Measurements from ENCODE around the gene MTMR2. TPM values are rescaled to one million over a fixed set of nuclear protein-coding genes. Genes with fewer than 3 reads are reported as not detected.

The MTMR2 gene
- total and polyA plus RNA-seq, 2 of the 13 experiments (the other 11 are each of a cell fraction or from before 2014, with no cell fraction given) = 12.7 to 22.3 TPM

DNA sequence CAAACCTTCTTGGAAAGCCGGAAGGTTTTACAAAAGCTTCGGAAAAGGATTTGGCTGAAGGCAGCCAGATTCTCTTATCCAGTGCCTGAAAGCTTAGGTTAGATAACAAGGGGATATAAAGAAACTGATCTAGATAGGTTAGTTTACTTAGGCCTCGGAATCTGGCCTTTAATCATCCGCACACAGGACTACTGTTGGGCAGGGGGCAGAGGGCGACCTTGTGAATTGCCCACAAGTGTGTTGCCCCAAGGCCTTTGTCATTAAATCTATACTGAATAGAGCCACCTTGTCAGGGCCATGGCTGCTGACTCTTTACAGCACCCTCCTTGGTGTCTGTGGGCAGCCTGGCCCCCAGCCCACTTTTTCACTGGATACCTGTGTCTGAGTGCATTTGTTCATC lies 9.7 kb upstream of the MTMR2 start (continued):
- TF ChIP-seq NR2F1 (CRISPR knock-in tag; IDR thresholded peaks at IDR 0.05) = peak in 1 of 2 experiments; percentile 61; a peak in 2 of 4 replicates
- no peak for TF ChIP-seq ZNF841 (CRISPR knock-in tag; IDR thresholded peaks at IDR 0.05; ENCODE audit: borderline replicate concordance)
- TF ChIP-seq, protein P1, sequence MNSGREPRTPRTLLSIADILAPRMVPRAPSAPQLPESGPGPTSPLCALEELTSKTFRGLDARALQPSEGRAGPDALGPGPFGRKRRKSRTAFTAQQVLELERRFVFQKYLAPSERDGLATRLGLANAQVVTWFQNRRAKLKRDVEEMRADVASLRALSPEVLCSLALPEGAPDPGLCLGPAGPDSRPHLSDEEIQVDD (CRISPR knock-in tag; IDR thresholded peaks at IDR 0.05; ENCODE audit: borderline replicate concordance) = no peak
- peak; percentile 33; the same call in 1 of the 2 replicates for TF ChIP-seq TCF7 (IDR thresholded peaks at IDR 0.05; ENCODE audit: low read depth)
- TF ChIP-seq ZNF253 (CRISPR knock-in tag; IDR thresholded peaks at IDR 0.05; ENCODE audit: borderline replicate concordance) = peak; percentile 42; the same call in 1 of the 2 replicates
- no peak for TF ChIP-seq ZSCAN22 (CRISPR knock-in tag; IDR thresholded peaks at IDR 0.05)
- TF ChIP-seq NR2F2 (IDR thresholded peaks at IDR 0.05; ENCODE audit: borderline replicate concordance, low read depth) = peak; percentile 54
- TF ChIP-seq ZNF430 (CRISPR knock-in tag; IDR thresholded peaks at IDR 0.05) = no peak
- no peak for TF ChIP-seq SOX6 (IDR thresholded peaks at IDR 0.05)
- TF ChIP-seq SOX6 (CRISPR knock-in tag; IDR thresholded peaks at IDR 0.05) = peak; percentile 33; the same call in 1 of the 2 replicates
- no peak for TF ChIP-seq IRF2 (CRISPR knock-in tag; IDR thresholded peaks at IDR 0.05)
- TF ChIP-seq SOX5 (CRISPR knock-in tag; IDR thresholded peaks at IDR 0.05; ENCODE audit: borderline replicate concordance) = no peak

DNA sequence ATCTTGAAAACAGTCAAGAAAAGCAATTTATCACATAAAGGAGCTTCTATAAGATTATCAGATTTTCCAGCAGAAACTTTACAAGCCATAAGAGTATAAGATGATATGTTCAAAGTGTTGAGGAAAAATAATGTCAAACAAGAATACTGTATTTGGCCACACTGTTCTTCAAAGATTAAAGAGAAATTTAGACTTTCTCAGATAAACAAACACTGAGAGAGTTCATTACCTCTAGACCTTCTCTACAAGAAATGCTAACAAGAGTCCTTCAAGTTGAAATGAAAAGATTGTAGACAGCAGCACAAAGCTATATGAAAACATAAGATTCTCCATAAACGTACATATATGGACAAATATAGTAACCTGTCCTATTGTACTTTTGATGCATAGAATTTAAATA lies 8.0 kb upstream of the MTMR2 start:
- peaks cover 22% of the 10 kb centered on the region for H3K9me3 ChIP-seq (ENCODE audit: low read length)

More for the DNA sequence above, 8.0 kb upstream of the MTMR2 start:
- ATAC-seq (no peak), DNase-seq (ENCODE audit: low spot score) (no peak), FAIRE-seq (no peak)
- Histone ChIP-seq H3K27me3 (ENCODE audit: control insufficient read depth in 1 of 2, insufficient read depth in 2 of 2, low read length in 2 of 2) (peaks cover 0 to 16% of the 10 kb centered on the region in 2 experiments; a peak in 4 of 5 replicates), H3K79me2 (ENCODE audit: insufficient read depth, low read length) (no peaks in the 10 kb centered on the region), H3K4me1 (ENCODE audit: insufficient read depth, low read length) (peaks cover 10% of the 10 kb centered on the region; the same call in 1 of the 2 replicates), H3K27ac (ENCODE audit: extremely low read length, insufficient read depth, low read length) (no peak overlapping the region), H3K9ac (ENCODE audit: insufficient read depth, low read depth, low read length) (no peak overlapping the region), H4K20me1 (ENCODE audit: insufficient read depth, low read length) (no peaks in the 10 kb centered on the region), H2AFZ (ENCODE audit: low read length) (no peak overlapping the region), H3K4me2 (ENCODE audit: low read depth, low read length) (no peak overlapping the region), H3K4me3 (replicated peaks in 1 of 3; ENCODE audit: insufficient read depth in 1 of 3, low read depth in 2 of 3, low read length in 3 of 3) (no peak overlapping the region), H3K36me3 (replicated peaks in 1 of 2; ENCODE audit: control insufficient read depth in 1 of 2, insufficient read depth in 2 of 2, low read length in 2 of 2) (no peaks in the 10 kb centered on the region)
- BruUV-seq (replicated peaks) = no TSS peak
- ChIA-PET CTCF (ENCODE audit: low intra/inter-chr PET ratio, low total read pairs) (no interaction called here), POLR2A (no interaction called here)
- whole genome bisulfite sequencing (ENCODE audit: low lambda C conversion rate) = 0% methylated on average over 1 of the region's 1 CpG
- in situ Hi-C loops (cut with HindIII; ENCODE audit: extremely low pct_ligation_motif_present, low pct_unique_long_range_greater_than_20kb) = no loop called here
- TF ChIP-seq ZNF337 (CRISPR knock-in tag; IDR thresholded peaks at IDR 0.05; ENCODE audit: borderline replicate concordance, low read depth) (peak; percentile 75; the same call in 1 of the 2 replicates), ZFP41 (CRISPR knock-in tag; IDR thresholded peaks at IDR 0.05; ENCODE audit: borderline replicate concordance) (no peak)
- intact Hi-C loops (cut with micrococcal nuclease; ENCODE audit: unreplicated experiment) = no loop called here

Data from HepG2 (cell line).